GM19351 (cell line): Measurements from ENCODE around the gene KLF2.

ENCODE experiments used
- ATAC-seq: cut with Tn5 transposase; IDR thresholded peaks from one replicate; pipeline ENCODE4 v1.9.1; 2021; ENCODE audit warnings: mild to moderate bottlenecking, moderate library complexity; ENCODE audit not compliant: unreplicated experiment

The KLF2 gene

DNA sequence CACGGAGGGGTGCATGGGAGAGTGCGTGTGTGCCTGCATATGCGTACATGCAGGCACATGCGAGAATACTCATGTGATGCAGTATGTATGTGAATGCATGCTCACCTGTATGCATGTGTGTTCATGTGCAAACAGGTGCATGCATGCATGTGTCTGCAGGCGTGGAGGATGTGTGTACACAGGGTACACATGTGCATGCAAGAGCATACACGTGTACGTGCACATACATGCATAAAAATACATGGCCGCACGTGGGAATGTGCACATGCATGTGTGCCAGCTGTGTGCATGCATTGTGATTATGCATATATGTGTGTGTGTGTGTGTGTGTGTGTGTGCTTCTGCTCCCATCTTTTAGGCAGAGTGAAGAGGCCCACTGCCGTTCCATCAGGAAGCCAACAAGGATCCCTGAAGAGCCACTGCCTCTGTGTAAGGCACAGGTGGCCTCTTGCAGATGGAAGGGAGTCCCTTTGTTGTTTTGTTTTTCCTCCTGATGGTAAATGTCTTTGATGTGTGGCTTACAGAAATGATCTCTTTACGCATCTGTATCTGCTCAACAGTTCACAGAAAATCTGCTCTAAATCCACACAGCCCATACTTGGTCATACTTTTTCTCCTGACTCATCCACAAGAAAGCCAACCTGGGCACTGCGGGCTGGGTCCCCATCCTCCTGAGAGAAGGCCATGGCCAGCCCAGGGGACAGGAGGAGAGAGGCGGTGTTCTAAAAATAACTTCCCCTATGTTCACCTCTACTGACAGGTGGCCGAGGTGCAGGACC lies 50.7 kb downstream of the KLF2 start:
- no peak for ATAC-seq

DNA sequence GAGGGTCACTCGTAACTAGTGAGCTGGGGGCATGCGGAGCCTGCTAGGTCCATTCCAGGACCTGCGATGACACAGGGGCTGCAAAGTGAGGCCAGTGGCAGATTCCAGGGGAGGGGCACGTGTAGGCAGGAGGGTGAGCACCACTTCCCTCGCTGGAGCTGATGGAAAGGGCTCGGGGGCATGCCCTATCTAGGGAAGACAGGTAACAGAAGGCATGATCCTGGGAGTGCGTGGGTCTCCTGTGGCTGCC lies 51.2 kb downstream of the KLF2 start:
- no peak for ATAC-seq

DNA sequence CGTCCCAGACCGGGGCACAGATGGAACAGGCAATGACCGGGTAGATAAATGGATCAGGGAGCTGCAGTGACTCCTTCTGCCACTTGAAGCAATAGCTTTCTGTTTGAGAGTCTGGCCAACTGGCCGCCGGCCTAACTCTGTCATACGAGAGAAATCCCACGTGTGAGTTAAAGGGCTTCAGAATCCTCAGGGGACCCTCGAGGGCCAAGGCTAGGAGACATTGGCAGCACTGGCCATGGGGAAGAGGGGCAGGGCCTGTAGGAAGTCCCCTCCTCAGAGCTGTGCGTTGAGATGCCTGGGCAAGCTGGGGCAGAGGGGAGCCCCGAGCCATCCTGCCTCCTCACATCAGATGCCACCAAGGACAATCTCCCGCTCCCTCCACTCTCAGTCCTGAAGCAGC lies 51.6 kb downstream of the KLF2 start:
- no peak for ATAC-seq

DNA sequence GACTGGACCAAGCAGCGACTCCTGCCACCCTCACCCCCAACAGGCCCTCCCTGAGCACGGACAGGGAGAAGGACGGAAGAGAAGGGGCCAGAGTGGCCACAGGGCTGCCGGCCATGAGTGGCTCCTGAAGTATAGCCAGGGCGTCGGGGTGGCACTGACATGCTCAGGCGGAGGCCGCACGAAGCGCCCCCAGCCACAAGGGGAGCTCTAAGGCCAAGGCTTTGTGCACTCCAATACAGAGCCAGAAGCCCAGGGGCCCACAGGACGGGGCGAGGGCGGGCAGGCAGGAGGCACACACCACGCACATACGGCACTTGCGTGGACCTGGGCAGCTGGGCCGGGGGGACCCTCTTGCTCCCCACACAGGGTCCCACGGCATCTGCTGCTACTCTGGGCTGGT lies 52.0 kb downstream of the KLF2 start:
- ATAC-seq = no peak

DNA sequence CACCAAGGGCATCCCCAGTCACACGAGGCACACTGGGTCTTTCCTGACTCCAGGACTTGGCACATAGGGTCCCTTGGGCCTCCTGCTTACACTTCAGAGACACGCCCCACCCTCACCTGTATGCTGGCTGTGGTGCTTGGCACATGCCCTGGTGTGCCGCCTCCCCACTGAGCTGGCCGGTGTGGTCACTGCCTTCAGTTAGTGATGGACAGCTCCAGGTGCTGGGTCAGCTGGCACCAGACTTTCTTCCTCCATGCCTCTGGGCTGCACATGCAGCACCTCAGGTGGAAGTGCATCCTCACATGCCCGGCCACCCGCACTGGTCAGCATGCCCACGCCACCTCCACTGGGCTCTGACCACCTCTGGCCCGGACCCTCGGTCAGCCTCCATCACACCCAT lies 52.9 kb downstream of the KLF2 start:
- no peak for ATAC-seq
